ENCODE data around the gene CNTN5. TPM values are rescaled to one million over a fixed set of nuclear protein-coding genes. Genes with fewer than 3 reads are reported as not detected.

Gene CNTN5
- total RNA-seq, 1 donor from 2014 or later: 1.6 TPM

GRCh38 chr11:100296051-100296679 is 1275.4 kb downstream of the CNTN5 start:
- no peak for DNase-seq
- Mint-ChIP-seq H3K36me3 (ENCODE audit: unreplicated experiment) (no peaks in the 10 kb centered on the region), H3K27ac (ENCODE audit: unreplicated experiment) (no peak overlapping the region), H3K4me3 (ENCODE audit: unreplicated experiment) (no peak overlapping the region), H3K27me3 (ENCODE audit: unreplicated experiment) (no peaks in the 10 kb centered on the region), H3K4me1 (ENCODE audit: low read depth, unreplicated experiment) (no peaks in the 10 kb centered on the region), H3K9me3 (ENCODE audit: unreplicated experiment) (no peaks in the 10 kb centered on the region)
- TF ChIP-seq CTCF (IDR thresholded peaks at IDR 0.05; ENCODE audit: partially characterized antibody, unreplicated experiment): no peak

GRCh38 chr11:100297516-100297915 is 1276.8 kb downstream of the CNTN5 start:
- H3K4me3 Mint-ChIP-seq (ENCODE audit: unreplicated experiment): no peak overlapping the region
- no peaks in the 10 kb centered on the region for H3K4me1 Mint-ChIP-seq (ENCODE audit: low read depth, unreplicated experiment)
- no peaks in the 10 kb centered on the region for H3K36me3 Mint-ChIP-seq (ENCODE audit: unreplicated experiment)
- H3K27me3 Mint-ChIP-seq (ENCODE audit: unreplicated experiment): no peaks in the 10 kb centered on the region
- no peak for DNase-seq
- H3K27ac Mint-ChIP-seq (ENCODE audit: unreplicated experiment): no peak overlapping the region
- TF ChIP-seq CTCF (IDR thresholded peaks at IDR 0.05; ENCODE audit: partially characterized antibody, unreplicated experiment): no peak
- H3K9me3 Mint-ChIP-seq (ENCODE audit: unreplicated experiment): no peaks in the 10 kb centered on the region

GRCh38 chr11:100302824-100303223 is 1282.1 kb downstream of the CNTN5 start:
- no peak overlapping the region for H3K27ac Mint-ChIP-seq (ENCODE audit: unreplicated experiment)
- DNase-seq: no peak
- TF ChIP-seq CTCF (IDR thresholded peaks at IDR 0.05; ENCODE audit: partially characterized antibody, unreplicated experiment): no peak
- H3K9me3 Mint-ChIP-seq (ENCODE audit: unreplicated experiment): peaks cover 1% of the 10 kb centered on the region
- peaks cover 9% of the 10 kb centered on the region for H3K4me1 Mint-ChIP-seq (ENCODE audit: low read depth, unreplicated experiment)
- H3K36me3 Mint-ChIP-seq (ENCODE audit: unreplicated experiment): no peaks in the 10 kb centered on the region
- no peaks in the 10 kb centered on the region for H3K27me3 Mint-ChIP-seq (ENCODE audit: unreplicated experiment)
- H3K4me3 Mint-ChIP-seq (ENCODE audit: unreplicated experiment): no peak overlapping the region

GRCh38 chr11:100303897-100304296 is 1283.1 kb downstream of the CNTN5 start:
- Mint-ChIP-seq H3K27me3 (ENCODE audit: unreplicated experiment) (no peaks in the 10 kb centered on the region), H3K27ac (ENCODE audit: unreplicated experiment) (no peak overlapping the region), H3K9me3 (ENCODE audit: unreplicated experiment) (peaks cover 1% of the 10 kb centered on the region), H3K4me3 (ENCODE audit: unreplicated experiment) (no peak overlapping the region), H3K36me3 (ENCODE audit: unreplicated experiment) (no peaks in the 10 kb centered on the region), H3K4me1 (ENCODE audit: low read depth, unreplicated experiment) (peaks cover 11% of the 10 kb centered on the region)
- no peak for TF ChIP-seq CTCF (IDR thresholded peaks at IDR 0.05; ENCODE audit: partially characterized antibody, unreplicated experiment)
- DNase-seq: no peak

- DNase-seq: no peak
- H3K27ac Mint-ChIP-seq (ENCODE audit: unreplicated experiment): no peak overlapping the region
- no peak overlapping the region for H3K4me3 Mint-ChIP-seq (ENCODE audit: unreplicated experiment)
- H3K9me3 Mint-ChIP-seq (ENCODE audit: unreplicated experiment): peaks cover 4% of the 10 kb centered on the region
- peaks cover 24% of the 10 kb centered on the region for H3K4me1 Mint-ChIP-seq (ENCODE audit: low read depth, unreplicated experiment)
- no peak for TF ChIP-seq CTCF (IDR thresholded peaks at IDR 0.05; ENCODE audit: partially characterized antibody, unreplicated experiment)
- no peaks in the 10 kb centered on the region for H3K36me3 Mint-ChIP-seq (ENCODE audit: unreplicated experiment)
- H3K27me3 Mint-ChIP-seq (ENCODE audit: unreplicated experiment): peaks cover 3% of the 10 kb centered on the region
These were observed 1287.5 kb downstream of the CNTN5 start for GRCh38 chr11:100308202-100308601.
